HEK293 (cell line): ENCODE measurements around the gene GBGT1.
A peak's percentile ranks its signal among the peaks of the same experiment; 100 is the strongest.

Experiments used
- BCL11A ChIP-seq: fragments of 450-650 bp; formaldehyde crosslinking; IDR thresholded peaks from 2 replicates; pipeline ENCODE4 v1.5.1; 2016; ENCODE audit warnings: low read depth, missing biosample characterization, missing genetic modification characterization
- KLF8 ChIP-seq: fragments of 450-650 bp; formaldehyde crosslinking; IDR thresholded peaks from 2 replicates; pipeline ENCODE4 v1.5.1; 2016; ENCODE audit warnings: missing biosample characterization, missing genetic modification characterization
- PRDM1 ChIP-seq: fragments of 450-650 bp; formaldehyde crosslinking; IDR thresholded peaks from 2 replicates; pipeline ENCODE4; 2016; ENCODE audit warnings: missing biosample characterization, missing genetic modification characterization
- ZNF112 ChIP-seq: fragments of 450-650 bp; formaldehyde crosslinking; IDR thresholded peaks from 2 replicates; pipeline ENCODE4 v1.5.0; 2017; ENCODE audit warnings: missing biosample characterization, missing genetic modification characterization
- ZNF24 ChIP-seq: fragments of 450-650 bp; formaldehyde crosslinking; IDR thresholded peaks from 2 replicates; pipeline ENCODE4 v1.5.1; 2016; ENCODE audit warnings: missing biosample characterization, missing genetic modification characterization
- ZNF501 ChIP-seq: fragments of 450-650 bp; formaldehyde crosslinking; IDR thresholded peaks from 2 replicates; pipeline ENCODE4 v1.5.1; 2016; ENCODE audit warnings: missing biosample characterization, missing genetic modification characterization
- ZNF544 ChIP-seq: fragments of 450-650 bp; formaldehyde crosslinking; IDR thresholded peaks from 2 replicates; pipeline ENCODE4 v1.5.0; 2017; ENCODE audit warnings: missing biosample characterization, missing genetic modification characterization
- ZNF548 ChIP-seq: fragments of 450-650 bp; formaldehyde crosslinking; IDR thresholded peaks from 2 replicates; pipeline ENCODE4 v1.5.1; 2016; ENCODE audit warnings: missing biosample characterization, missing genetic modification characterization
- ZNF585B ChIP-seq: fragments of 450-650 bp; formaldehyde crosslinking; IDR thresholded peaks from 2 replicates; pipeline ENCODE4 v1.5.1; 2016; ENCODE audit warnings: missing biosample characterization, missing genetic modification characterization
- ZNF660 ChIP-seq: fragments of 450-650 bp; IDR thresholded peaks from 2 replicates; pipeline ENCODE4 v1.5.1; 2018; ENCODE audit warnings: missing biosample characterization, mild to moderate bottlenecking, missing genetic modification characterization
- ZNF76 ChIP-seq: fragments of 450-650 bp; formaldehyde crosslinking; IDR thresholded peaks from 2 replicates; pipeline ENCODE4; 2016; ENCODE audit warnings: low read depth, missing biosample characterization, missing genetic modification characterization, borderline replicate concordance
- TF ChIP-seq, protein P1 (sequence below): fragments of 450-650 bp; formaldehyde crosslinking; conservative IDR thresholded peaks from 2 replicates; pipeline ENCODE4 v1.5.1; 2016; ENCODE audit warnings: low read depth, missing biosample characterization, missing genetic modification characterization
- TF ChIP-seq, protein P2 (sequence below): fragments of 450-650 bp; formaldehyde crosslinking; IDR thresholded peaks from 2 replicates; pipeline ENCODE4 v1.5.1; 2016; ENCODE audit warnings: missing biosample characterization, missing genetic modification characterization
- TF ChIP-seq, protein P3 (sequence below): IDR thresholded peaks from 2 replicates; pipeline ENCODE4 v1.6.1; 2011; ENCODE audit warnings: mild to moderate bottlenecking, low read depth, low read length, borderline replicate concordance
- TF ChIP-seq, protein P4 (sequence below): fragments of 450-650 bp; formaldehyde crosslinking; IDR thresholded peaks from 2 replicates; pipeline ENCODE4 v1.5.1; 2016; ENCODE audit warnings: missing biosample characterization, missing genetic modification characterization
- TF ChIP-seq, protein P5 (sequence below): fragments of 450-650 bp; formaldehyde crosslinking; IDR thresholded peaks from 2 replicates; pipeline ENCODE4 v1.5.1; 2016; ENCODE audit warnings: missing biosample characterization, missing genetic modification characterization

GBGT1 gene

DNA sequence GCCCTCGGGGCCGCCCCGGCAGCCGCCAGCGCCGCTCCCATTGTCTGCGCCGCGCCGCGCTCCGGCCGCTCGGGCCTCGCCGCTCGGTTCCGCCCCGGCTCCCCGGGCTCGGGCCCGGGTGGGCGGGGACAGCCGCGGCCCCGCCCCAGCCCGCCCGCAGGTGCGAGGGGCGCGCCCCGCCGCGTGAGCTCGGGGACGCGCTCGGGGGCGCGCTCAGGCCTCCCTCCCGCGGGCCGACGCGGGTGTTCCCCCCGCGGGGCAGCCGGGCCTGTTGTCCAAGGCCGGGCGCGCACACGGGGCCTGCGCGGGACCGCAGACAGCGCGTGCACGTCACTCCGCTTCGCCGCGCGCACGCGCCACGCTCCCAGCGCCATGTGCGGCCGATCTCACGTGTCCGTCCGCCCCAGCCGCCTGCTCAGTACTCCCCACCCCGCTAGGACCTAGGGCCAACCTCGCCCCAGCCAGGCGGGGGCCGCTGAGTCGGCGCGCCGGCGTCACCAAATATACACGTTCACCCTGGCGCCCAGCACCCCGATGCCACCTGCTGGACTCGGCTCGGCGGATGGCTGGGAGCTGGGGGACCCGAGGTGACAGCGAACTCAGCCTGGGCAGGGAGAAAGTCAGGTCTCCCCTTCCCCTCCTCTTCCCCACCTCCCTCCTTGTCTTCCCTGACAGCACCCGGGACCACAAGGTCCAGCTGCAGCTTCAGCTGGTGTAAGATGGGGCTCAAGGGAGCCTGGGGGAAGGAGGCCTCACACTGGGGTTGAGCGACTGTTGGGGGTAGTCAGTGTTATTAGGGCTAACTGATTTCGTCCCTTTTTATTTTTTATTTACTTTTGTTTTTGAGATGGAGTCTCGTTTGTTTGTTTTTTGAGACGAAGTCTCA lies 14.3 kb downstream of the GBGT1 start (continued):
- TF ChIP-seq, protein P1, sequence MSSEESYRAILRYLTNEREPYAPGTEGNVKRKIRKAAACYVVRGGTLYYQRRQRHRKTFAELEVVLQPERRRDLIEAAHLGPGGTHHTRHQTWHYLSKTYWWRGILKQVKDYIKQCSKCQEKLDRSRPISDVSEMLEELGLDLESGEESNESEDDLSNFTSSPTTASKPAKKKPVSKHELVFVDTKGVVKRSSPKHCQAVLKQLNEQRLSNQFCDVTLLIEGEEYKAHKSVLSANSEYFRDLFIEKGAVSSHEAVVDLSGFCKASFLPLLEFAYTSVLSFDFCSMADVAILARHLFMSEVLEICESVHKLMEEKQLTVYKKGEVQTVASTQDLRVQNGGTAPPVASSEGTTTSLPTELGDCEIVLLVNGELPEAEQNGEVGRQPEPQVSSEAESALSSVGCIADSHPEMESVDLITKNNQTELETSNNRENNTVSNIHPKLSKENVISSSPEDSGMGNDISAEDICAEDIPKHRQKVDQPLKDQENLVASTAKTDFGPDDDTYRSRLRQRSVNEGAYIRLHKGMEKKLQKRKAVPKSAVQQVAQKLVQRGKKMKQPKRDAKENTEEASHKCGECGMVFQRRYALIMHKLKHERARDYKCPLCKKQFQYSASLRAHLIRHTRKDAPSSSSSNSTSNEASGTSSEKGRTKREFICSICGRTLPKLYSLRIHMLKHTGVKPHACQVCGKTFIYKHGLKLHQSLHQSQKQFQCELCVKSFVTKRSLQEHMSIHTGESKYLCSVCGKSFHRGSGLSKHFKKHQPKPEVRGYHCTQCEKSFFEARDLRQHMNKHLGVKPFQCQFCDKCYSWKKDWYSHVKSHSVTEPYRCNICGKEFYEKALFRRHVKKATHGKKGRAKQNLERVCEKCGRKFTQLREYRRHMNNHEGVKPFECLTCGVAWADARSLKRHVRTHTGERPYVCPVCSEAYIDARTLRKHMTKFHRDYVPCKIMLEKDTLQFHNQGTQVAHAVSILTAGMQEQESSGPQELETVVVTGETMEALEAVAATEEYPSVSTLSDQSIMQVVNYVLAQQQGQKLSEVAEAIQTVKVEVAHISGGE (tag by site-specific recombination): no peak
- TF ChIP-seq ZNF24 (tag by site-specific recombination) (peak; percentile 29; the same call in 1 of the 2 replicates), ZNF112 (tag by site-specific recombination) (no peak), ZNF548 (tag by site-specific recombination) (no peak), KLF8 (tag by site-specific recombination) (peak; percentile 76), ZNF660 (tag by site-specific recombination) (no peak; the same call in none of the 2 replicates), ZNF501 (tag by site-specific recombination) (peak; percentile 78), ZNF76 (peak; percentile 71; the same call in 1 of the 2 replicates), BCL11A (tag by site-specific recombination) (peak; percentile 65; the same call in 1 of the 2 replicates), ZNF585B (no peak), ZNF544 (tag by site-specific recombination) (no peak), PRDM1 (no peak)
- TF ChIP-seq, protein P2, sequence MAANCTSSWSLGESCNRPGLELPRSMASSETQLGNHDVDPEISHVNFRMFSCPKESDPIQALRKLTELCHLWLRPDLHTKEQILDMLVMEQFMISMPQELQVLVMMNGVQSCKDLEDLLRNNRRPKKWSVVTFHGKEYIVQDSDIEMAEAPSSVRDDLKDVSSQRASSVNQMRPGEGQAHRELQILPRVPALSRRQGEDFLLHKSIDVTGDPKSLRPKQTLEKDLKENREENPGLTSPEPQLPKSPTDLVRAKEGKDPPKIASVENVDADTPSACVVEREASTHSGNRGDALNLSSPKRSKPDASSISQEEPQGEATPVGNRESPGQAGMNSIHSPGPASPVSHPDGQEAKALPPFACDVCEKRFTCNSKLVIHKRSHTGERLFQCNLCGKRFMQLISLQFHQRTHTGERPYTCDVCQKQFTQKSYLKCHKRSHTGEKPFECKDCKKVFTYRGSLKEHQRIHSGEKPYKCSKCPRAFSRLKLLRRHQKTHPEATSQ: peak; percentile 61; the same call in 1 of the 2 replicates
- TF ChIP-seq, protein P3, sequence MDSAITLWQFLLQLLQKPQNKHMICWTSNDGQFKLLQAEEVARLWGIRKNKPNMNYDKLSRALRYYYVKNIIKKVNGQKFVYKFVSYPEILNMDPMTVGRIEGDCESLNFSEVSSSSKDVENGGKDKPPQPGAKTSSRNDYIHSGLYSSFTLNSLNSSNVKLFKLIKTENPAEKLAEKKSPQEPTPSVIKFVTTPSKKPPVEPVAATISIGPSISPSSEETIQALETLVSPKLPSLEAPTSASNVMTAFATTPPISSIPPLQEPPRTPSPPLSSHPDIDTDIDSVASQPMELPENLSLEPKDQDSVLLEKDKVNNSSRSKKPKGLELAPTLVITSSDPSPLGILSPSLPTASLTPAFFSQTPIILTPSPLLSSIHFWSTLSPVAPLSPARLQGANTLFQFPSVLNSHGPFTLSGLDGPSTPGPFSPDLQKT: no peak
- TF ChIP-seq, protein P4, sequence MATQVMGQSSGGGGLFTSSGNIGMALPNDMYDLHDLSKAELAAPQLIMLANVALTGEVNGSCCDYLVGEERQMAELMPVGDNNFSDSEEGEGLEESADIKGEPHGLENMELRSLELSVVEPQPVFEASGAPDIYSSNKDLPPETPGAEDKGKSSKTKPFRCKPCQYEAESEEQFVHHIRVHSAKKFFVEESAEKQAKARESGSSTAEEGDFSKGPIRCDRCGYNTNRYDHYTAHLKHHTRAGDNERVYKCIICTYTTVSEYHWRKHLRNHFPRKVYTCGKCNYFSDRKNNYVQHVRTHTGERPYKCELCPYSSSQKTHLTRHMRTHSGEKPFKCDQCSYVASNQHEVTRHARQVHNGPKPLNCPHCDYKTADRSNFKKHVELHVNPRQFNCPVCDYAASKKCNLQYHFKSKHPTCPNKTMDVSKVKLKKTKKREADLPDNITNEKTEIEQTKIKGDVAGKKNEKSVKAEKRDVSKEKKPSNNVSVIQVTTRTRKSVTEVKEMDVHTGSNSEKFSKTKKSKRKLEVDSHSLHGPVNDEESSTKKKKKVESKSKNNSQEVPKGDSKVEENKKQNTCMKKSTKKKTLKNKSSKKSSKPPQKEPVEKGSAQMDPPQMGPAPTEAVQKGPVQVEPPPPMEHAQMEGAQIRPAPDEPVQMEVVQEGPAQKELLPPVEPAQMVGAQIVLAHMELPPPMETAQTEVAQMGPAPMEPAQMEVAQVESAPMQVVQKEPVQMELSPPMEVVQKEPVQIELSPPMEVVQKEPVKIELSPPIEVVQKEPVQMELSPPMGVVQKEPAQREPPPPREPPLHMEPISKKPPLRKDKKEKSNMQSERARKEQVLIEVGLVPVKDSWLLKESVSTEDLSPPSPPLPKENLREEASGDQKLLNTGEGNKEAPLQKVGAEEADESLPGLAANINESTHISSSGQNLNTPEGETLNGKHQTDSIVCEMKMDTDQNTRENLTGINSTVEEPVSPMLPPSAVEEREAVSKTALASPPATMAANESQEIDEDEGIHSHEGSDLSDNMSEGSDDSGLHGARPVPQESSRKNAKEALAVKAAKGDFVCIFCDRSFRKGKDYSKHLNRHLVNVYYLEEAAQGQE: peak; percentile 26; the same call in 1 of the 2 replicates
- TF ChIP-seq, protein P5, sequence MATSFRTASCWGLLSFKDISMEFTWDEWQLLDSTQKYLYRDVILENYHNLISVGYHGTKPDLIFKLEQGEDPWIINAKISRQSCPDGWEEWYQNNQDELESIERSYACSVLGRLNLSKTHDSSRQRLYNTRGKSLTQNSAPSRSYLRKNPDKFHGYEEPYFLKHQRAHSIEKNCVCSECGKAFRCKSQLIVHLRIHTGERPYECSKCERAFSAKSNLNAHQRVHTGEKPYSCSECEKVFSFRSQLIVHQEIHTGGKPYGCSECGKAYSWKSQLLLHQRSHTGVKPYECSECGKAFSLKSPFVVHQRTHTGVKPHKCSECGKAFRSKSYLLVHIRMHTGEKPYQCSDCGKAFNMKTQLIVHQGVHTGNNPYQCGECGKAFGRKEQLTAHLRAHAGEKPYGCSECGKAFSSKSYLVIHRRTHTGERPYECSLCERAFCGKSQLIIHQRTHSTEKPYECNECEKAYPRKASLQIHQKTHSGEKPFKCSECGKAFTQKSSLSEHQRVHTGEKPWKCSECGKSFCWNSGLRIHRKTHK: no peak
